ENCODE results near the gene SCFD2. TPM values are rescaled to one million over a fixed set of nuclear protein-coding genes. Genes with fewer than 3 reads are reported as not detected.

SCFD2 gene
- total RNA-seq, 4 donors from 2014 or later: 13.1 to 27.4 (median 19.8) TPM

GRCh38 chr4:53371843-53372521, 6.1 kb upstream of the SCFD2 start:
- TF ChIP-seq CTCF (IDR thresholded peaks at IDR 0.05; ENCODE audit: low read depth): no peak

GRCh38 chr4:53371049-53371448, 5.2 kb upstream of the SCFD2 start:
- no peak for TF ChIP-seq CTCF (IDR thresholded peaks at IDR 0.05; ENCODE audit: low read depth)

GRCh38 chr4:53367721-53368120, 1.9 kb upstream of the SCFD2 start:
- no peak for TF ChIP-seq CTCF (IDR thresholded peaks at IDR 0.05; ENCODE audit: low read depth)

DNA sequence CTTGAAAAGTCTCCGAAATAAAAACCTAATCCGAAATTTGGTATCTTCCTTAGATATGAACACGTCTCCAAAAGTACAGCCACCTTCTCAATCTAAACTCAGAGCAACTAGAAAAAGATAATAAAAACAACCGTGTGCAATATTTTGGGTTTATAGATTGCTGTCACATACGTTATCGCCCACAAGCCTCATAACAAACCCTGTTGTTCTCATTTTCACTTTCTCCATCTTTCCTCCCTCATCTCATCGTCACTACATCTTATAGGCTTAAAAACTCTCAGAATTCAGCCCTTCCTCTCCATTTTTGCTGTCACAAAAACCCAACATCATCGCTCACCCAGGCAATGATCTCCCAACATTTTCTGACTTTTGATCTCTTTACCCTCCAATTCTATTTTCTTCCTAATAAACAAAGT, 448 bp upstream of the SCFD2 start:
- no peak for TF ChIP-seq CTCF (IDR thresholded peaks at IDR 0.05; ENCODE audit: low read depth)

DNA sequence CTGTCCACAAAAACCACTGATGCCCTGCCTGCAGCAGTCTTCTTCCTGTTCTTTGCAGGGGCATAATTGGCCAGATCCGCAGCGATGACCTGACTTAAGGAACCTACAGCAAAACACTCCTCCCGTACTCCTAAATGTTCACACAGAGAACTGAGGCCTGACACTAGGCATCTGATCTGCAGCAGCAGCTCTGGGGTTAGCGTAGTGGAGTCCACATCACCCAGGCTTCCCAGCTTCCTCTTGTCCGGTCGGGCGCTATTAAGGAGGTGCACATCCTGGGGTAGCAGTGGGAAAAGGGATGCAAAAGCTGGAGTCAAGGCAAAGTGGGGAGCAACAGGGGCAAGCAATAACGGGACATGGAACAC, 758 bp downstream of the SCFD2 start:
- TF ChIP-seq CTCF (IDR thresholded peaks at IDR 0.05; ENCODE audit: low read depth): no peak

- no peak for TF ChIP-seq CTCF (IDR thresholded peaks at IDR 0.05; ENCODE audit: low read depth)
Observed at GRCh38 chr4:53364624-53365023, 1.2 kb downstream of the SCFD2 start.

- no peak for TF ChIP-seq CTCF (IDR thresholded peaks at IDR 0.05; ENCODE audit: low read depth)
Observed at GRCh38 chr4:53362093-53362492, 3.8 kb downstream of the SCFD2 start.

Data from subcutaneous adipose tissue (tissue), 4 donors.